CD14-positive monocyte (primary cell): ENCODE measurements around the gene ERG. TPM values are rescaled to one million over a fixed set of nuclear protein-coding genes. Genes with fewer than 3 reads are reported as not detected.
A peak's percentile ranks its signal among the peaks of the same experiment; 100 is the strongest.

Experiments used
- DNase-seq, 3 donors: peaks; one replicate each; pipeline ENCODE4 v3.0.0-alpha.2; 2011 to 2022
- H2AFZ ChIP-seq: 2 replicates; pipeline ENCODE4 v1.6.0; 2012; ENCODE audit warnings: mild to moderate bottlenecking, low read depth, low read length, inconsistent platforms; ENCODE audit not compliant: insufficient read depth, poor library complexity, severe bottlenecking
- H3K27ac ChIP-seq, 2 donors: 1 replicate in 1 of 2; 2 replicates in 1 of 2; pipeline ENCODE4 v1.5.1; 2012 to 2013; ENCODE audit warnings: low read length in 2 of 2, control low read depth in 1 of 2, inconsistent platforms in 1 of 2, low read depth in 1 of 2, mild to moderate bottlenecking in 1 of 2
- H3K27me3 ChIP-seq, 2 donors: one replicate each; pipeline versions ENCODE4 v1.6.0 to v1.6.1; 2011 to 2013; ENCODE audit warnings: low read length in 2 of 2; ENCODE audit not compliant: control insufficient read depth in 2 of 2, insufficient read depth in 2 of 2
- H3K36me3 ChIP-seq, 2 donors: replicated peaks in 1 of 2; 1 replicate in 1 of 2; 2 replicates in 1 of 2; pipeline versions ENCODE4 v1.5.1 to v1.6.1; 2012 to 2013; ENCODE audit warnings: low read length in 2 of 2, control low read depth in 1 of 2, inconsistent platforms in 1 of 2, mild to moderate bottlenecking in 1 of 2; ENCODE audit not compliant: insufficient read depth in 2 of 2, control insufficient read depth in 1 of 2
- H3K4me1 ChIP-seq, 2 donors: 1 replicate in 1 of 2; 2 replicates in 1 of 2; pipeline versions ENCODE4 v1.5.1 to v1.6.1; 2012 to 2013; ENCODE audit warnings: low read length in 2 of 2, control low read depth in 1 of 2, inconsistent platforms in 1 of 2, mild to moderate bottlenecking in 1 of 2, moderate library complexity in 1 of 2; ENCODE audit not compliant: insufficient read depth in 2 of 2, control insufficient read depth in 1 of 2
- H3K4me2 ChIP-seq: replicated peaks from 2 replicates; pipeline ENCODE3; 2012; ENCODE audit warnings: low read length, moderate library complexity, mild to moderate bottlenecking; ENCODE audit not compliant: poor library complexity, severe bottlenecking; ENCODE audit errors: extremely low read depth
- H3K4me3 ChIP-seq, 3 experiments: fragments of 200-600 bp in 1 of 3; sonication (generic) in 1 of 3; replicated peaks in 1 of 3; 1 replicate in 2 of 3; 2 replicates in 1 of 3; pipeline ENCODE4 v1.5.1; 2011 to 2013; ENCODE audit warnings: low read length in 3 of 3, mild to moderate bottlenecking in 3 of 3, control low read depth in 2 of 3, low read depth in 2 of 3, inconsistent platforms in 1 of 3, moderate library complexity in 1 of 3
- H3K79me2 ChIP-seq: 2 replicates; pipeline ENCODE4 v1.6.0; 2012; ENCODE audit warnings: mild to moderate bottlenecking, control low read depth, inconsistent platforms, low read length, moderate library complexity; ENCODE audit not compliant: insufficient read depth
- H3K9ac ChIP-seq: 2 replicates; pipeline ENCODE4 v1.6.0; 2017; ENCODE audit warnings: low read length, mild to moderate bottlenecking; ENCODE audit not compliant: insufficient read depth, poor library complexity, severe bottlenecking
- H3K9me3 ChIP-seq, 2 donors: replicated peaks in 1 of 2; 1 replicate in 1 of 2; 2 replicates in 1 of 2; pipeline versions ENCODE4 v1.5.1 to v1.6.1; 2012 to 2013; ENCODE audit warnings: low read length in 2 of 2, control low read depth in 1 of 2; ENCODE audit not compliant: control insufficient read depth in 1 of 2, insufficient read depth in 1 of 2
- H4K20me1 ChIP-seq: 2 replicates; pipeline ENCODE4 v1.6.0; 2012; ENCODE audit warnings: mild to moderate bottlenecking, low read length, control low read depth, moderate library complexity; ENCODE audit not compliant: insufficient read depth
- H3K27ac Mint-ChIP-seq, 7 donors: one replicate each; pipeline ENCODE4 v1.8.0; 2020; ENCODE audit warnings: mild to moderate bottlenecking in 7 of 7, mixed read lengths in 7 of 7, moderate library complexity in 6 of 7, inconsistent platforms in 2 of 7
- H3K27me3 Mint-ChIP-seq, 3 donors: one replicate each; pipeline ENCODE4 v1.8.0; 2021 to 2022; ENCODE audit warnings: low read depth in 3 of 3, mild to moderate bottlenecking in 3 of 3, mixed read lengths in 3 of 3, moderate library complexity in 3 of 3, inconsistent platforms in 1 of 3
- H3K36me3 Mint-ChIP-seq, 2 donors: one replicate each; pipeline ENCODE4 v1.8.0; 2020; ENCODE audit warnings: mixed read lengths in 2 of 2, inconsistent platforms in 1 of 2, mild to moderate bottlenecking in 1 of 2
- H3K4me1 Mint-ChIP-seq: one replicate; pipeline ENCODE4 v1.8.0; 2020; ENCODE audit warnings: mild to moderate bottlenecking, mixed read lengths
- H3K4me3 Mint-ChIP-seq, 2 donors: one replicate each; pipeline ENCODE4 v1.8.0; 2020; ENCODE audit warnings: mild to moderate bottlenecking in 2 of 2, mixed read lengths in 2 of 2, moderate library complexity in 1 of 2
- H3K9me3 Mint-ChIP-seq, 7 donors: one replicate each; pipeline ENCODE4 v1.8.0; 2020 to 2022; ENCODE audit warnings: mixed read lengths in 7 of 7, mild to moderate bottlenecking in 6 of 7, moderate library complexity in 6 of 7, inconsistent platforms in 2 of 7
- WGBS: methylation state at CpG from one replicate; pipeline ENCODE4 v1.1.5; 2013; ENCODE audit warnings: missing lambda C conversion rate; ENCODE audit not compliant: insufficient coverage; 5-methylcytosine and 5-hydroxymethylcytosine counted together
- intact Hi-C, 2 donors: fragments of 100-400 bp; cut with micrococcal nuclease; formaldehyde crosslinking; loops; one replicate each; pipeline versions ENCODE4 v1.15.0 to v1.15.1; 2023
- polyA plus RNA-seq, 3 donors: library from polyadenylated mRNA; depleted of rRNA in 1 of 3; unstranded in 2 of 3; stranded (reverse) in 1 of 3; fragments of 300-500 nt in 2 of 3; fragments of >200 nt in 1 of 3; fragmentation: Illumina TruSeq in 2 of 3; gene quantifications; 1 replicate in 2 of 3; 2 replicates in 1 of 3; pipeline ENCODE4 v1.2.3, GENCODE V29; 2012 to 2021
- TF ChIP-seq, protein P1 (sequence below): fragments of 200-600 bp; IDR thresholded peaks from one replicate; pipeline ENCODE4 v1.8.0; 2022; ENCODE audit warnings: antibody characterized with exemption, mild to moderate bottlenecking

ERG gene
- polyA plus RNA-seq, 3 donors = 0.16 to 0.22 TPM; not detected in 1

DNA sequence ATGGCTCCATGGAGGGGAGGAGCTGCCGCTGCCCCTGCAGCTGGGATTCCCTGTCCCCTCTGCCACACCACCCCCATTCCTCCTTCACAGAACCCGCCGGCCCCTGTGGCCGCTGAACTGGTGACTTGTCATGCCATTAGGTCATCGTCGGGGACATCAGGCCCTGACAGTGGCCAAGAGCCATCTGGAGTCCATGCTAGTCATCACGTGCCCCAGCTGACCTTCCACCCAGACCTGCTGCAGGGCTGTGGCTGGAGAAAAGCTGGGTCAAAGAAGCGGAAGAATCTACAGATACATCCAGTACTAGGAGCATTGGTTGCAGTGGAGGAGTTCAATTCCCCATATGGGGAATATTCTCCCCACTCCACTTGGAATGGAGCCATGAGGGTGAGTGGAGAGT lies 163.4 kb downstream of the ERG start:
- no peaks in the 10 kb centered on the region for H3K36me3 ChIP-seq
- TF ChIP-seq, protein P1, sequence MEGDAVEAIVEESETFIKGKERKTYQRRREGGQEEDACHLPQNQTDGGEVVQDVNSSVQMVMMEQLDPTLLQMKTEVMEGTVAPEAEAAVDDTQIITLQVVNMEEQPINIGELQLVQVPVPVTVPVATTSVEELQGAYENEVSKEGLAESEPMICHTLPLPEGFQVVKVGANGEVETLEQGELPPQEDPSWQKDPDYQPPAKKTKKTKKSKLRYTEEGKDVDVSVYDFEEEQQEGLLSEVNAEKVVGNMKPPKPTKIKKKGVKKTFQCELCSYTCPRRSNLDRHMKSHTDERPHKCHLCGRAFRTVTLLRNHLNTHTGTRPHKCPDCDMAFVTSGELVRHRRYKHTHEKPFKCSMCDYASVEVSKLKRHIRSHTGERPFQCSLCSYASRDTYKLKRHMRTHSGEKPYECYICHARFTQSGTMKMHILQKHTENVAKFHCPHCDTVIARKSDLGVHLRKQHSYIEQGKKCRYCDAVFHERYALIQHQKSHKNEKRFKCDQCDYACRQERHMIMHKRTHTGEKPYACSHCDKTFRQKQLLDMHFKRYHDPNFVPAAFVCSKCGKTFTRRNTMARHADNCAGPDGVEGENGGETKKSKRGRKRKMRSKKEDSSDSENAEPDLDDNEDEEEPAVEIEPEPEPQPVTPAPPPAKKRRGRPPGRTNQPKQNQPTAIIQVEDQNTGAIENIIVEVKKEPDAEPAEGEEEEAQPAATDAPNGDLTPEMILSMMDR = no peak
- Mint-ChIP-seq H3K4me1 (peaks cover 25% of the 10 kb centered on the region), H3K9me3 (peaks cover 0 to 8% (median 0%) of the 10 kb centered on the region in 7 donors), H3K27ac (no peak overlapping the region), H3K4me3 (no peak overlapping the region), H3K36me3 (peaks cover 0 to 13% of the 10 kb centered on the region in 2 donors), H3K27me3 (peaks cover 0 to 5% (median 2%) of the 10 kb centered on the region in 3 donors)
- H3K27me3 ChIP-seq = no peaks in the 10 kb centered on the region
- H3K27ac ChIP-seq = no peak overlapping the region
- intact Hi-C loops = loop anchor here in 1 of 2 donors (10.0 kb wide), 1 partner anchor 70 kb away; no protein-coding TSS in a partner anchor
- no peak overlapping the region for H3K4me3 ChIP-seq
- no peak overlapping the region for H2AFZ ChIP-seq
- no peaks in the 10 kb centered on the region for H4K20me1 ChIP-seq
- H3K9ac ChIP-seq = no peak overlapping the region
- WGBS = 96% methylated on average over 6 of the region's 8 CpGs
- H3K9me3 ChIP-seq = no peaks in the 10 kb centered on the region
- no peaks in the 10 kb centered on the region for H3K79me2 ChIP-seq
- no peak for DNase-seq
- H3K4me2 ChIP-seq = no peak overlapping the region
- peaks cover 10 to 20% of the 10 kb centered on the region in 2 donors for H3K4me1 ChIP-seq

DNA sequence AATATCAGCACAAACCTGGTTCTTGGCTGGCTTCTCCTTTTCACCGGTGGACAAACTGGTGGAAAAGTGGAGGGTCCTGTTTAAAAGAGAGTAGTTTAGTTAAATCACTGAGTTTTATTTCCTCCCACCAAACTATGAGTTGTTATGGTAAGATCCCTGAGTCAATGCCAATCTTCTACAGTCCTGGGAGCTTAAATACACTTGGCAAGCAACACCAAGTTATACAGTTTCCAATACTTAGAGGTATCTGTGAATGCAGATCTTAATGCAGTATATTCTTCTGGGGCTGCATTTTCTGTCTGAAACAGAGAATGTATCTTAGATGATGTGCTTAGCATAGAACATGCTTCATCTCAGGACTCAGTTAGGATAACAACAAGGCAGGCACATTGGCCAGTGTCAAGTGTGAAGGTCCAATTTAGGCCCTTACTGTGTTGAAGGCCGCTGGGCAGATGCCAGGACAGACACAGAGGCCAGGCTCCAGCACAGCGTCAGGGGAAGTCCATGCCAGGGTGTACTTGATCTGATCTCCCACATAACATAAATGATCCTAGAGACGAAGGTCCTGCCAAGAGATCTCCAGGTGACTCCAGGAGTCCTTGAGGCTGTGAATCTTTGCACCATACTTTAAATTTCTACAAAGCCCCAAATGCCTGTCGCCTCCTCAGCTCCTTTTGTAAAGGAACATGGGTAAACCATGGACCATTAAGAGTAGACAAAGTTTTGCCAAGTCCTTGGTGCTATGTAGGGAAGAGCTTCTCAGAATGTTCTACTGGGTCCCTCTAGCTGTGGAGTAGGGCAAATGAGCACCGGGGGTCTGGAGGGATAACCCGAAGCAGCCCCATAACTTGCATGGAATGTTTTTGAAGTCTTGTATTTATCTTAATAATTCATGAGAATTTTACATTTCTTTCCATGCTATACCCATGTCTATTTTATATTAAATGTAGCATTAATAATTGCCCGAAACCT lies 164.7 kb downstream of the ERG start:
- Histone ChIP-seq H3K9ac (no peak overlapping the region), H2AFZ (no peak overlapping the region), H3K4me3 (no peak overlapping the region), H3K79me2 (no peaks in the 10 kb centered on the region), H4K20me1 (no peaks in the 10 kb centered on the region), H3K9me3 (no peaks in the 10 kb centered on the region), H3K27ac (no peak overlapping the region), H3K4me1 (peaks cover 10 to 20% of the 10 kb centered on the region in 2 donors), H3K27me3 (no peaks in the 10 kb centered on the region), H3K4me2 (no peak overlapping the region), H3K36me3 (no peaks in the 10 kb centered on the region)
- Mint-ChIP-seq H3K4me1 (peaks cover 28% of the 10 kb centered on the region), H3K36me3 (peaks cover 0 to 13% of the 10 kb centered on the region in 2 donors), H3K27me3 (peaks cover 0 to 7% (median 2%) of the 10 kb centered on the region in 3 donors), H3K27ac (peak overlapping the region in 2 of 7 donors; percentile 48 to 68), H3K4me3 (no peak overlapping the region), H3K9me3 (peaks cover 0 to 8% (median 0%) of the 10 kb centered on the region in 7 donors)
- intact Hi-C loops = loop anchor here in 1 of 2 donors (10.0 kb wide), 1 partner anchor 69 kb away; no protein-coding TSS in a partner anchor
- WGBS = 100% methylated on average over 1 of the region's 8 CpGs
- TF ChIP-seq, protein P1 = peak; percentile 7
- peak in 1 of 3 donors; percentile 18 for DNase-seq
